ENCODE results near the gene POU1F1.

- TF ChIP-seq CTCF (IDR thresholded peaks at IDR 0.05) (no peak), FOXP4 (CRISPR knock-in tag; IDR thresholded peaks at IDR 0.05) (no peak), GRHL2 (CRISPR knock-in tag; IDR thresholded peaks at IDR 0.05; ENCODE audit: insufficient replicate concordance, severe bottlenecking) (no peak), TP53 (CRISPR knock-in tag; IDR thresholded peaks at IDR 0.05) (no peak)
- TF ChIP-seq, protein P1, sequence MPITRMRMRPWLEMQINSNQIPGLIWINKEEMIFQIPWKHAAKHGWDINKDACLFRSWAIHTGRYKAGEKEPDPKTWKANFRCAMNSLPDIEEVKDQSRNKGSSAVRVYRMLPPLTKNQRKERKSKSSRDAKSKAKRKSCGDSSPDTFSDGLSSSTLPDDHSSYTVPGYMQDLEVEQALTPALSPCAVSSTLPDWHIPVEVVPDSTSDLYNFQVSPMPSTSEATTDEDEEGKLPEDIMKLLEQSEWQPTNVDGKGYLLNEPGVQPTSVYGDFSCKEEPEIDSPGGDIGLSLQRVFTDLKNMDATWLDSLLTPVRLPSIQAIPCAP (CRISPR knock-in tag; IDR thresholded peaks at IDR 0.05) = no peak
These were observed 29.5 kb downstream of the POU1F1 start for GRCh38 chr3:87246662-87247429.

Measured in WTC11 (cell line).